A549 (cell line): ENCODE measurements around the gene MAZ. TPM values are rescaled to one million over a fixed set of nuclear protein-coding genes. Genes with fewer than 3 reads are reported as not detected.
A peak's percentile ranks its signal among the peaks of the same experiment; 100 is the strongest.

Source experiments
- ATAC-seq, 2 experiments: fragments of 200-7000 bp in 1 of 2; fragments of >200 bp in 1 of 2; cut with Nextera tagmentation in 1 of 2; cut with Tn5 transposase in 1 of 2; 3 replicates each; pipeline versions ENCODE4 v1.8.0 to v1.9.1; 2018 to 2020; ENCODE audit warnings: mild to moderate bottlenecking in 1 of 2, moderate library complexity in 1 of 2
- CTCF ChIA-PET: fragments of 300-600 bp; sonication (Branson Sonifier 250); formaldehyde crosslinking; extraction: SDS; loops from one replicate; lab custom pipeline; 2021; ENCODE audit warnings: antibody characterized with exemption, inconsistent platforms; lab: Yijun Ruan, JAX
- POLR2A ChIA-PET: fragments of 350-600 bp; formaldehyde crosslinking; extraction: SDS; loops from one replicate; lab custom pipeline; 2021; ENCODE audit warnings: antibody characterized with exemption, inconsistent platforms; lab: Yijun Ruan, JAX
- DNase-seq, 2 experiments: peaks; one replicate each; pipeline versions ENCODE4 v3.0.0 to v3.0.0-alpha.2; 2011 to 2016; ENCODE audit warnings: low read depth in 1 of 2, low spot score in 1 of 2
- FAIRE-seq: peaks from 2 replicates; lab custom pipeline; 2011; peaks lifted over from hg19 to GRCh38; lab: Jason Lieb, UNC
- H3K27ac ChIP-seq, 2 experiments: fragments of >200 bp; sonication (Bioruptor Twin); formaldehyde crosslinking; 3 replicates each; pipeline ENCODE4 v1.5.1; 2016 to 2017
- H3K4me1 ChIP-seq: fragments of >200 bp; sonication (Bioruptor Twin); formaldehyde crosslinking; 3 replicates; pipeline ENCODE4 v1.6.1; 2016
- H3K4me2 ChIP-seq: fragments of >200 bp; sonication (Bioruptor Twin); formaldehyde crosslinking; 3 replicates; pipeline ENCODE4 v1.6.1; 2016
- H3K4me3 ChIP-seq: fragments of >200 bp; sonication (Bioruptor Twin); formaldehyde crosslinking; 3 replicates; pipeline ENCODE4 v1.5.1; 2016
- H3K9me3 ChIP-seq: fragments of >200 bp; sonication (Bioruptor Twin); formaldehyde crosslinking; 3 replicates; pipeline ENCODE4 v1.6.1; 2016
- CBX2 ChIP-seq: fragments of 200-600 bp; sonication (generic); IDR thresholded peaks from 2 replicates; pipeline ENCODE4 v1.6.1; 2016; ENCODE audit warnings: low read depth, mild to moderate bottlenecking, borderline replicate concordance
- CBX8 ChIP-seq: fragments of 200-600 bp; sonication (generic); IDR thresholded peaks from 2 replicates; pipeline ENCODE4 v1.6.1; 2016
- CEBPB ChIP-seq, 2 experiments: fragments of >200 bp in 1 of 2; sonication (Bioruptor Twin) in 1 of 2; formaldehyde crosslinking in 1 of 2; IDR thresholded peaks; 2 replicates each; pipeline ENCODE4 v1.6.1; 2012 to 2016
- CHD2 ChIP-seq: fragments of 150-350 bp; IDR thresholded peaks from 2 replicates; pipeline ENCODE4 v1.6.1; 2014; ENCODE audit warnings: low read length; ENCODE audit not compliant: partially characterized antibody
- CHD4 ChIP-seq: fragments of 200-600 bp; sonication (generic); IDR thresholded peaks from 2 replicates; pipeline ENCODE4 v1.6.1; 2016; ENCODE audit warnings: antibody characterized with exemption, mild to moderate bottlenecking, borderline replicate concordance
- CTCF ChIP-seq: fragments of >200 bp; sonication (Bioruptor Twin); formaldehyde crosslinking; IDR thresholded peaks from 3 replicates; pipeline ENCODE4 v1.5.1; 2016
- E2F6 ChIP-seq: IDR thresholded peaks from 2 replicates; pipeline ENCODE4 v1.6.1; 2012; ENCODE audit warnings: low read depth, borderline replicate concordance
- EHF ChIP-seq: fragments of 250-450 bp; sonication (Bioruptor Pico); IDR thresholded peaks from 2 replicates; pipeline ENCODE4 v1.5.0; 2020; ENCODE audit warnings: mild to moderate bottlenecking
- ESRRA ChIP-seq: fragments of 150-350 bp; IDR thresholded peaks from 2 replicates; pipeline ENCODE4 v1.6.1; 2014; ENCODE audit warnings: mild to moderate bottlenecking, low read length, borderline replicate concordance
- HES2 ChIP-seq: fragments of >200 bp; sonication (Bioruptor Twin); formaldehyde crosslinking; IDR thresholded peaks from 2 replicates; pipeline ENCODE4 v1.6.1; 2016
- HOXA7 ChIP-seq: fragments of 250-450 bp; sonication (Bioruptor Pico); IDR thresholded peaks from 2 replicates; pipeline ENCODE4 v1.5.0; 2020; ENCODE audit warnings: mild to moderate bottlenecking, moderate library complexity
- HOXB5 ChIP-seq: fragments of 250-450 bp; sonication (Bioruptor Pico); IDR thresholded peaks from 2 replicates; pipeline ENCODE4 v1.5.0; 2020; ENCODE audit warnings: mild to moderate bottlenecking, moderate library complexity
- JUNB ChIP-seq: fragments of >200 bp; sonication (Bioruptor Twin); formaldehyde crosslinking; IDR thresholded peaks from 2 replicates; pipeline ENCODE4 v1.6.1; 2016
- KDM5A ChIP-seq: fragments of 200-600 bp; sonication (generic); IDR thresholded peaks from 2 replicates; pipeline ENCODE4 v1.6.1; 2016; ENCODE audit warnings: antibody characterized with exemption, mild to moderate bottlenecking
- MAFK ChIP-seq: fragments of 450-650 bp; IDR thresholded peaks from 2 replicates; pipeline ENCODE4 v1.6.1; 2014; ENCODE audit not compliant: partially characterized antibody
- MAZ ChIP-seq: fragments of 150-350 bp; IDR thresholded peaks from 2 replicates; pipeline ENCODE4 v1.6.1; 2014; ENCODE audit warnings: antibody characterized with exemption, low read depth, low read length, borderline replicate concordance
- NR3C1 ChIP-seq: fragments of >200 bp; sonication (Bioruptor Twin); formaldehyde crosslinking; IDR thresholded peaks from 3 replicates; pipeline ENCODE4 v1.6.1; 2017
- PBX3 ChIP-seq: IDR thresholded peaks from 2 replicates; pipeline ENCODE4 v1.6.1; 2012
- POLR2A ChIP-seq: IDR thresholded peaks from 2 replicates; pipeline ENCODE4 v1.6.1; 2012; ENCODE audit warnings: mild to moderate bottlenecking, low read length
- RAD21 ChIP-seq, 2 experiments: fragments of >200 bp in 1 of 2; sonication (Bioruptor Twin) in 1 of 2; formaldehyde crosslinking in 1 of 2; IDR thresholded peaks in 1 of 2; conservative IDR thresholded peaks in 1 of 2; 2 replicates in 1 of 2; 3 replicates in 1 of 2; pipeline ENCODE4 v1.6.1; 2012 to 2018; ENCODE audit warnings: inconsistent platforms in 1 of 2
- RCOR1 ChIP-seq: fragments of 150-350 bp; IDR thresholded peaks from 2 replicates; pipeline ENCODE4 v1.6.1; 2014; ENCODE audit warnings: antibody characterized with exemption, low read length, low read depth
- SREBF2 ChIP-seq: fragments of 450-650 bp; IDR thresholded peaks from 2 replicates; pipeline ENCODE4 v1.6.1; 2014; ENCODE audit warnings: mild to moderate bottlenecking, moderate library complexity
- TP53 ChIP-seq: fragments of 250-450 bp; sonication (Bioruptor Pico); IDR thresholded peaks from 2 replicates; pipeline ENCODE4 v1.5.0; 2021; ENCODE audit warnings: mild to moderate bottlenecking, moderate library complexity
- USF2 ChIP-seq: fragments of 450-650 bp; IDR thresholded peaks from 2 replicates; pipeline ENCODE4 v1.6.1; 2014; ENCODE audit warnings: antibody characterized with exemption
- ZC3H11A ChIP-seq: fragments of 450-650 bp; IDR thresholded peaks from 2 replicates; pipeline ENCODE4 v1.6.1; 2014; ENCODE audit warnings: antibody characterized with exemption, mild to moderate bottlenecking
- ZSCAN20 ChIP-seq: fragments of 250-450 bp; sonication (Bioruptor Pico); IDR thresholded peaks from 2 replicates; pipeline ENCODE4 v1.8.0; 2022; ENCODE audit warnings: mild to moderate bottlenecking, moderate library complexity
- WGBS: methylation state at CpG from one replicate; pipeline ENCODE4 v1.1.6; 2017; ENCODE audit errors: missing lambda C conversion rate; 5-methylcytosine and 5-hydroxymethylcytosine counted together
- polyA plus RNA-seq, 4 experiments: library from polyadenylated mRNA; depleted of rRNA in 3 of 4; stranded (reverse); fragments of >200 nt; fragmentation: RNase III in 1 of 4; extraction: RNeasy Plus Mini Kit Qiagen cat#74134 plus additional on column Dnase treatment in 1 of 4; gene quantifications; 2 replicates in 3 of 4; 3 replicates in 1 of 4; pipeline ENCODE4 v1.2.3, GENCODE V29; 2011 to 2017

The MAZ gene
- polyA plus RNA-seq, 2 of the 4 experiments (the other 2 are of a cell fraction) = 79.6 to 231 TPM

- DNase-seq (no peak), FAIRE-seq (no peak), ATAC-seq (no peak)
- Histone ChIP-seq H3K27ac (peak overlapping the region; percentile 98 to 99), H3K9me3 (no peaks in the 10 kb centered on the region), H3K4me3 (peak overlapping the region; percentile 90), H3K4me2 (peak overlapping the region; percentile 94), H3K4me1 (peaks cover 52% of the 10 kb centered on the region)
- POLR2A ChIA-PET = interaction anchor here (1.1 to 3.7 kb wide), 6 partner anchors 8 to 91 kb away, joined by 3 to 25 read pairs (median 8); partner anchors contain the start of genes KIF22, MVP, PAGR1 and SEZ6L2
- WGBS = 46% methylated on average over 24 of the region's 25 CpGs
- CTCF ChIA-PET = interaction anchor here (0.6 to 24.4 kb wide), 29 partner anchors 10 to 233 kb away, joined by 3 to 568 read pairs (median 4); partner anchors contain the start of genes ASPHD1, C16orf92, KIF22 and MVP
- TF ChIP-seq RAD21 (conservative IDR thresholded peaks at IDR 0.05 in 1 of 2, IDR thresholded peaks at IDR 0.05 in 1 of 2) (no peak), MAFK (peak; percentile 87), RCOR1 (no peak)
Observed at GRCh38 chr16:29808219-29808900, 2.0 kb downstream of the MAZ start.

GRCh38 chr16:29809031-29809747 lies 2.9 kb downstream of the MAZ start:
- Histone ChIP-seq H3K9me3 (no peaks in the 10 kb centered on the region), H3K4me2 (peak overlapping the region; percentile 94), H3K27ac (peak overlapping the region in 1 of 2 experiments; percentile 98; a peak in 2 of 6 replicates), H3K4me1 (peaks cover 44% of the 10 kb centered on the region), H3K4me3 (no peak overlapping the region; the same call in 2 of the 3 replicates)
- no peak for TF ChIP-seq CEBPB (IDR thresholded peaks at IDR 0.05)
- no peak for TF ChIP-seq ZC3H11A
- TF ChIP-seq HES2 = no peak
- TF ChIP-seq CHD4 = no peak
- no peak for TF ChIP-seq MAFK
- no peak for TF ChIP-seq TP53 (CRISPR knock-in tag)
- TF ChIP-seq NR3C1 = no peak
- no peak for TF ChIP-seq CHD2
- TF ChIP-seq ESRRA = no peak
- TF ChIP-seq CBX8 = no peak
- TF ChIP-seq HOXB5 (CRISPR knock-in tag) = no peak
- TF ChIP-seq HOXA7 (CRISPR knock-in tag) = no peak
- TF ChIP-seq POLR2A = no peak
- no peak for TF ChIP-seq RCOR1
- TF ChIP-seq ZSCAN20 = no peak
- TF ChIP-seq EHF (CRISPR knock-in tag) = no peak
- WGBS = 86% methylated on average over 14 of the region's 31 CpGs
- ATAC-seq (no peak), DNase-seq (no peak), FAIRE-seq (no peak)
- ChIA-PET CTCF (interaction anchor here (1.0 to 24.4 kb wide), 8 partner anchors 10 to 233 kb away, joined by 3 to 568 read pairs (median 9); partner anchors contain the start of genes KIF22, MVP, PAGR1 and TLCD3B), POLR2A (interaction anchor here (3.7 kb wide), 1 partner anchor 19 kb away, joined by 25 read pairs; the partner anchor contains the start of gene KIF22)

- 70% methylated on average over 22 of the region's 23 CpGs for WGBS
- no peaks in the 10 kb centered on the region for H3K9me3 ChIP-seq
- peak overlapping the region in 1 of 2 experiments; percentile 98; a peak in 3 of 6 replicates for H3K27ac ChIP-seq
- no peak overlapping the region for H3K4me3 ChIP-seq
- no peak for FAIRE-seq
- peak overlapping the region; percentile 94 for H3K4me2 ChIP-seq
- ChIA-PET CTCF (interaction anchor here (1.0 to 24.4 kb wide), 3 partner anchors 9 to 35 kb away, joined by 3 to 568 read pairs (median 3); partner anchors contain the start of gene MVP), POLR2A (interaction anchor here (0.6 kb wide), 1 partner anchor 106 kb away, joined by 3 read pairs; no protein-coding TSS in a partner anchor)
- H3K4me1 ChIP-seq = peaks cover 44% of the 10 kb centered on the region
- no peak for DNase-seq
- no peak for ATAC-seq
- TF ChIP-seq SREBF2 (no peak), NR3C1 (no peak), TP53 (CRISPR knock-in tag) (no peak), CTCF (no peak), CBX2 (no peak), KDM5A (no peak), PBX3 (no peak), E2F6 (no peak), USF2 (no peak), MAZ (no peak), JUNB (no peak)
Observed at GRCh38 chr16:29809850-29810698, 3.7 kb downstream of the MAZ start.
